GM23338 (cell line): ENCODE measurements around the gene CCDC191. TPM values are rescaled to one million over a fixed set of nuclear protein-coding genes. Genes with fewer than 3 reads are reported as not detected.

Experiments used
- ATAC-seq: fragments of 200-7000 bp; cut with Tn5 transposase; 3 replicates; pipeline ENCODE4 v1.9.1; 2020
- DNase-seq: peaks from one replicate; pipeline ENCODE4 v3.0.0-alpha.2; 2015; ENCODE audit warnings: low spot score
- H2AFZ ChIP-seq: fragments of 200-600 bp; sonication (generic); 2 replicates; pipeline ENCODE4 v1.8.0; 2016; ENCODE audit warnings: antibody characterized with exemption, mild to moderate bottlenecking, moderate library complexity
- H3F3A ChIP-seq: fragments of 200-600 bp; sonication (generic); replicated peaks from 2 replicates; pipeline ENCODE4 v1.8.0; 2017; ENCODE audit warnings: antibody characterized with exemption, mixed run types, low read depth
- H3K27ac ChIP-seq: fragments of 200-600 bp; sonication (generic); 2 replicates; pipeline ENCODE4 v1.6.1; 2016; ENCODE audit warnings: low read depth
- H3K27me3 ChIP-seq: fragments of 200-600 bp; sonication (generic); 2 replicates; pipeline ENCODE4 v1.8.0; 2016; ENCODE audit warnings: mild to moderate bottlenecking, mixed run types, moderate library complexity; ENCODE audit not compliant: insufficient read depth
- H3K36me3 ChIP-seq: fragments of 200-600 bp; sonication (generic); 2 replicates; pipeline ENCODE4 v1.8.0; 2016; ENCODE audit warnings: mild to moderate bottlenecking; ENCODE audit not compliant: insufficient read depth
- H3K4me1 ChIP-seq: fragments of 200-600 bp; sonication (generic); 2 replicates; pipeline ENCODE4 v1.8.0; 2016; ENCODE audit warnings: mild to moderate bottlenecking, moderate library complexity; ENCODE audit not compliant: insufficient read depth
- H3K4me2 ChIP-seq: fragments of 200-600 bp; sonication (generic); 2 replicates; pipeline ENCODE4 v1.7.1; 2017; ENCODE audit warnings: mixed run types
- H3K4me3 ChIP-seq: fragments of 200-600 bp; sonication (generic); 2 replicates; pipeline ENCODE4 v1.6.1; 2016; ENCODE audit warnings: mixed run types
- H3K79me2 ChIP-seq: fragments of 200-600 bp; sonication (generic); replicated peaks from 2 replicates; pipeline ENCODE4 v1.8.0; 2017; ENCODE audit warnings: mild to moderate bottlenecking; ENCODE audit not compliant: insufficient read depth
- H3K9me2 ChIP-seq: fragments of 200-600 bp; sonication (generic); 2 replicates; pipeline ENCODE4 v1.8.0; 2017; ENCODE audit not compliant: insufficient read depth
- H4K20me1 ChIP-seq: fragments of 200-600 bp; sonication (generic); replicated peaks from 2 replicates; pipeline ENCODE4 v1.8.0; 2017; ENCODE audit warnings: mild to moderate bottlenecking; ENCODE audit not compliant: insufficient read depth
- H3K27ac Mint-ChIP-seq: 2 replicates; pipeline ENCODE4 v1.8.0; 2020; ENCODE audit warnings: inconsistent platforms, mild to moderate bottlenecking, moderate library complexity, mixed read lengths
- H3K27me3 Mint-ChIP-seq: 3 replicates; pipeline ENCODE4 v1.8.0; 2022; ENCODE audit warnings: low read depth, mild to moderate bottlenecking, moderate library complexity, mixed read lengths, inconsistent platforms; ENCODE audit not compliant: insufficient read depth, poor library complexity
- H3K36me3 Mint-ChIP-seq: 3 replicates; pipeline ENCODE4 v1.8.0; 2021; ENCODE audit warnings: low read depth, mild to moderate bottlenecking, inconsistent platforms, moderate library complexity, mixed read lengths
- H3K4me1 Mint-ChIP-seq: 3 replicates; pipeline ENCODE4 v1.8.0; 2020; ENCODE audit warnings: mild to moderate bottlenecking, inconsistent platforms, mixed read lengths
- H3K4me3 Mint-ChIP-seq: 3 replicates; pipeline ENCODE4 v1.8.0; 2021; ENCODE audit warnings: moderate library complexity, mild to moderate bottlenecking, inconsistent platforms, mixed read lengths
- H3K9me3 Mint-ChIP-seq: 3 replicates; pipeline ENCODE4 v1.8.0; 2020; ENCODE audit warnings: moderate library complexity, mild to moderate bottlenecking, inconsistent platforms, mixed read lengths
- CREB1 ChIP-seq: fragments of 250-450 bp; sonication (Bioruptor Pico); IDR thresholded peaks from 2 replicates; pipeline ENCODE4 v1.5.0; 2020; ENCODE audit warnings: low read depth, mild to moderate bottlenecking, moderate library complexity
- ETS1 ChIP-seq: IDR thresholded peaks from 2 replicates; pipeline ENCODE4 v1.6.1; 2016; ENCODE audit warnings: antibody characterized with exemption
- EZH2 ChIP-seq: fragments of 200-600 bp; sonication (generic); IDR thresholded peaks from one replicate; pipeline ENCODE4 v1.8.0; 2017; ENCODE audit warnings: antibody characterized with exemption, mild to moderate bottlenecking, low read depth; ENCODE audit not compliant: unreplicated experiment
- EZH2phosphoT487 ChIP-seq: fragments of 200-600 bp; sonication (generic); IDR thresholded peaks from one replicate; pipeline ENCODE4 v1.8.1; 2018; ENCODE audit warnings: antibody characterized with exemption; ENCODE audit not compliant: unreplicated experiment
- JUNB ChIP-seq: IDR thresholded peaks from one replicate; pipeline ENCODE4 v1.6.1; 2016; ENCODE audit warnings: antibody characterized with exemption; ENCODE audit not compliant: unreplicated experiment
- NANOG ChIP-seq: IDR thresholded peaks from 2 replicates; pipeline ENCODE4 v1.6.1; 2016; ENCODE audit warnings: antibody characterized with exemption, borderline replicate concordance
- POLR2AphosphoS5 ChIP-seq: IDR thresholded peaks from 2 replicates; pipeline ENCODE4 v1.6.1; 2016; ENCODE audit warnings: antibody characterized with exemption, low read depth
- REST ChIP-seq: IDR thresholded peaks from one replicate; pipeline ENCODE4 v1.6.1; 2018; ENCODE audit warnings: antibody characterized with exemption; ENCODE audit not compliant: unreplicated experiment
- ZNF114 ChIP-seq: fragments of 250-450 bp; sonication (Bioruptor Pico); IDR thresholded peaks from 2 replicates; pipeline ENCODE4 v1.5.0; 2020; ENCODE audit warnings: mild to moderate bottlenecking, moderate library complexity
- ZNF462 ChIP-seq: fragments of 250-450 bp; sonication (Bioruptor Pico); IDR thresholded peaks from 2 replicates; pipeline ENCODE4 v1.5.0; 2020; ENCODE audit warnings: mild to moderate bottlenecking, moderate library complexity
- polyA plus RNA-seq: library from polyadenylated mRNA; unstranded; fragments of >200 nt; fragmentation: Nextera tagmentation; extraction: Ambion mirVana; gene quantifications from 2 replicates; pipeline ENCODE4 v1.2.1, GENCODE V29; 2016
- total RNA-seq: library from RNA; depleted of rRNA; stranded (reverse); fragments of >200 nt; shearing (Covaris generic); gene quantifications from 2 replicates; pipeline ENCODE4 v1.2.3, GENCODE V29; 2014

The CCDC191 gene
- total and polyA plus RNA-seq, 2 experiments from 2014 or later = 2.0 to 2.9 TPM

GRCh38 chr3:114089675-114090074 is 33.3 kb upstream of the CCDC191 start (continued):
- TF ChIP-seq ZNF462 (no peak), CREB1 (CRISPR knock-in tag) (no peak), POLR2AphosphoS5 (no peak)

- H3K4me3 Mint-ChIP-seq = no peak overlapping the region
- no peak for ATAC-seq
- DNase-seq = no peak
- no peak for TF ChIP-seq ZNF114 (CRISPR knock-in tag)
- no peak for TF ChIP-seq EZH2
- no peak for TF ChIP-seq ETS1
- no peak for TF ChIP-seq NANOG
- no peak for TF ChIP-seq EZH2phosphoT487
- TF ChIP-seq POLR2AphosphoS5 = no peak
- TF ChIP-seq JUNB = no peak
- no peak for TF ChIP-seq REST
Observed at GRCh38 chr3:114086356-114086755, 30.0 kb upstream of the CCDC191 start.

More at GRCh38 chr3:114086356-114086755, 30.0 kb upstream of the CCDC191 start:
- H3K27ac Mint-ChIP-seq = no peak overlapping the region
- H3K36me3 ChIP-seq = peaks cover 47% of the 10 kb centered on the region
- peaks cover 68% of the 10 kb centered on the region for H3K36me3 Mint-ChIP-seq
- no peaks in the 10 kb centered on the region for H3K27me3 ChIP-seq
- H3K27ac ChIP-seq = no peak overlapping the region
- no peak overlapping the region for H2AFZ ChIP-seq
- no peaks in the 10 kb centered on the region for H3F3A ChIP-seq
- no peaks in the 10 kb centered on the region; the same call in 2 of the 3 replicates for H3K4me1 Mint-ChIP-seq
- H3K4me1 ChIP-seq = no peaks in the 10 kb centered on the region
- no peaks in the 10 kb centered on the region for H3K27me3 Mint-ChIP-seq
- no peaks in the 10 kb centered on the region for H3K9me3 Mint-ChIP-seq
- H4K20me1 ChIP-seq = peaks cover 3% of the 10 kb centered on the region
- H3K9me2 ChIP-seq = no peaks in the 10 kb centered on the region
- H3K4me3 ChIP-seq = no peak overlapping the region
- no peak overlapping the region for H3K4me2 ChIP-seq
- H3K79me2 ChIP-seq = 0 out of 2 replicates have a peak, but pooled peaks cover 3% of the 10 kb centered on the region
